Measurements from ENCODE around the gene ASPSCR1. TPM values are rescaled to one million over a fixed set of nuclear protein-coding genes. Genes with fewer than 3 reads are reported as not detected.

ASPSCR1 gene
- total RNA-seq, 1 experiment from 2014 or later: 37.7 TPM

GRCh38 chr17:82008941-82009405, 31.5 kb downstream of the ASPSCR1 start:
- Mint-ChIP-seq H3K4me1 (ENCODE audit: low read depth, unreplicated experiment) (no peaks in the 10 kb centered on the region), H3K27ac (ENCODE audit: unreplicated experiment) (no peak overlapping the region), H3K27me3 (ENCODE audit: unreplicated experiment) (no peaks in the 10 kb centered on the region), H3K36me3 (ENCODE audit: insufficient read depth, unreplicated experiment) (peaks cover 14% of the 10 kb centered on the region), H3K9me3 (ENCODE audit: low read depth, unreplicated experiment) (no peaks in the 10 kb centered on the region), H3K4me3 (ENCODE audit: low read depth, unreplicated experiment) (no peak overlapping the region)
- DNase-seq: no peak
- no peak for TF ChIP-seq CTCF (IDR thresholded peaks at IDR 0.05; ENCODE audit: unreplicated experiment)
- no TSS peak for BruUV-seq (replicated peaks)
- intact Hi-C loops (cut with micrococcal nuclease; ENCODE audit: unreplicated experiment): no loop called here
- CTCF ChIA-PET: interaction anchor here (0.6 kb wide), 1 partner anchor 14 kb away, joined by 5 read pairs; the partner anchor contains the start of genes CENPX and LRRC45

GRCh38 chr17:82009413-82009812, 32.0 kb downstream of the ASPSCR1 start:
- Mint-ChIP-seq H3K4me3 (ENCODE audit: low read depth, unreplicated experiment) (no peak overlapping the region), H3K27ac (ENCODE audit: unreplicated experiment) (no peak overlapping the region), H3K36me3 (ENCODE audit: insufficient read depth, unreplicated experiment) (peaks cover 18% of the 10 kb centered on the region), H3K27me3 (ENCODE audit: unreplicated experiment) (no peaks in the 10 kb centered on the region), H3K9me3 (ENCODE audit: low read depth, unreplicated experiment) (no peaks in the 10 kb centered on the region), H3K4me1 (ENCODE audit: low read depth, unreplicated experiment) (no peaks in the 10 kb centered on the region)
- no peak for DNase-seq
- CTCF ChIA-PET: no interaction called here
- intact Hi-C loops (cut with micrococcal nuclease; ENCODE audit: unreplicated experiment): no loop called here
- no TSS peak for BruUV-seq (replicated peaks)
- no peak for TF ChIP-seq CTCF (IDR thresholded peaks at IDR 0.05; ENCODE audit: unreplicated experiment)

GRCh38 chr17:82010575-82011525, 33.4 kb downstream of the ASPSCR1 start:
- intact Hi-C loops (cut with micrococcal nuclease; ENCODE audit: unreplicated experiment): no loop called here
- Mint-ChIP-seq H3K27ac (ENCODE audit: unreplicated experiment) (no peak overlapping the region), H3K27me3 (ENCODE audit: unreplicated experiment) (no peaks in the 10 kb centered on the region), H3K4me1 (ENCODE audit: low read depth, unreplicated experiment) (no peaks in the 10 kb centered on the region), H3K4me3 (ENCODE audit: low read depth, unreplicated experiment) (no peak overlapping the region), H3K9me3 (ENCODE audit: low read depth, unreplicated experiment) (no peaks in the 10 kb centered on the region), H3K36me3 (ENCODE audit: insufficient read depth, unreplicated experiment) (peaks cover 18% of the 10 kb centered on the region)
- no peak for TF ChIP-seq CTCF (IDR thresholded peaks at IDR 0.05; ENCODE audit: unreplicated experiment)
- no peak for DNase-seq
- no TSS peak for BruUV-seq (replicated peaks)
- CTCF ChIA-PET: interaction anchor here (1.0 kb wide), 1 partner anchor 9 kb away, joined by 5 read pairs; no protein-coding TSS in a partner anchor

- H3K9me3 Mint-ChIP-seq (ENCODE audit: low read depth, unreplicated experiment): no peaks in the 10 kb centered on the region
- no peak for DNase-seq
- H3K27ac Mint-ChIP-seq (ENCODE audit: unreplicated experiment): no peak overlapping the region
- TF ChIP-seq CTCF (IDR thresholded peaks at IDR 0.05; ENCODE audit: unreplicated experiment): no peak
- CTCF ChIA-PET: interaction anchor here (1.0 kb wide), 1 partner anchor 10 kb away, joined by 5 read pairs; no protein-coding TSS in a partner anchor
- peaks cover 18% of the 10 kb centered on the region for H3K36me3 Mint-ChIP-seq (ENCODE audit: insufficient read depth, unreplicated experiment)
- H3K4me1 Mint-ChIP-seq (ENCODE audit: low read depth, unreplicated experiment): no peaks in the 10 kb centered on the region
- H3K27me3 Mint-ChIP-seq (ENCODE audit: unreplicated experiment): no peaks in the 10 kb centered on the region
- no TSS peak for BruUV-seq (replicated peaks)
- no peak overlapping the region for H3K4me3 Mint-ChIP-seq (ENCODE audit: low read depth, unreplicated experiment)
- intact Hi-C loops (cut with micrococcal nuclease; ENCODE audit: unreplicated experiment): no loop called here
These were observed 34.3 kb downstream of the ASPSCR1 start for GRCh38 chr17:82011617-82012187.

All from Calu3 (cell line).